Activated effector memory CD4-positive, alpha-beta T cell treated with anti-CD3 and anti-CD28 coated beads, Interleukin-2, amount 50 U/mL, for 16 hours (primary cell): ENCODE measurements around the gene FASLG.
A peak's percentile ranks its signal among the peaks of the same experiment; 100 is the strongest.
"Not testable (repeated sequence)": the region's sequence is repeated elsewhere in the genome, so short reads cannot be mapped to it uniquely, and the experiment has no call there.

Experiments used
- DNase-seq: peaks from one replicate; pipeline ENCODE4 v3.0.0-alpha.2; 2020

Gene FASLG, protein sequence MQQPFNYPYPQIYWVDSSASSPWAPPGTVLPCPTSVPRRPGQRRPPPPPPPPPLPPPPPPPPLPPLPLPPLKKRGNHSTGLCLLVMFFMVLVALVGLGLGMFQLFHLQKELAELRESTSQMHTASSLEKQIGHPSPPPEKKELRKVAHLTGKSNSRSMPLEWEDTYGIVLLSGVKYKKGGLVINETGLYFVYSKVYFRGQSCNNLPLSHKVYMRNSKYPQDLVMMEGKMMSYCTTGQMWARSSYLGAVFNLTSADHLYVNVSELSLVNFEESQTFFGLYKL

GRCh38 chr1:172658871-172659453 lies at the start of gene FASLG:
Gene FASLG (plus strand): TSS chr1:172659103. CDS start chr1:172659202, 99 bp downstream.
- DNase-seq, result peak; percentile 86

DNA sequence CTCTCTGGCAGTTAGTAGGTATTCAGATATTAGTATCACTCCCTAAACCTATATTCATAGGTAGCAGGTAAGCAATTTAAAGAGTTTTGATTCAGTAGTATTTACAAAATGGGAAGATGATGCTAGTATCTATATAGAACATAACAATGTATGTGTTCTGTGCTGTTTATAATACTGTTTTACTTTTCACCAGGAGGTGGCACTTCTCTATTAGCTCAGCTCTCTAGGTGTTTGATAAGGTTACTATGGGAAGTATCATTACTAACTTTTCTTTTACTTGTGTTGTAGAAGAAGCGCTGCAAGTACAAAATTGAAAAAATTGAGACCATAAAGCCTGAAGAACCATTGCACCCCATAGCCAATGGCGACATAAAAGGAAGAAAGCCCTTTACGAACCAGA lies 49.4 kb upstream of the FASLG start:
- no peak for DNase-seq

DNA sequence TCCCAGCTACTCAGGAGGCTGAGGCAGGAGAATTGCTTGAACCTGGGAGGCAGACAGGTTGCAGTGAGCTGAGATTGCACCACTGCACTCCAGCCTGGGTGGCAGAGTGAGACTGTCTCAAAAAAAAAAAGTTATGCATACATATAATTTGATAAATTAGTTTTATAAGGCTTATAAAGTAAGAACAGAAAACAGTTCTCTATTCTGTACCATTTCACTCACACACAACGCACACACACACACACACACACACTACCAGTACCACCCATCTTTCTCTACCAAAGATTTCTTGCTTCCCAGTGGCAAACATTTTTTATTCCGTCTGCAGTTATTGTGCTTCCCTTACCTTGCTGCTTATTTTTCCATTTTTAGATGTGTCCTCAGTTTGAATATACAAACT lies 46.4 kb upstream of the FASLG start:
- DNase-seq, result no peak

GRCh38 chr1:172613294-172613693 lies 45.6 kb upstream of the FASLG start:
- no peak for DNase-seq

GRCh38 chr1:172616195-172616594 lies 42.7 kb upstream of the FASLG start:
- no peak for DNase-seq

GRCh38 chr1:172616636-172617035 lies 42.3 kb upstream of the FASLG start:
- DNase-seq, result no peak

DNA sequence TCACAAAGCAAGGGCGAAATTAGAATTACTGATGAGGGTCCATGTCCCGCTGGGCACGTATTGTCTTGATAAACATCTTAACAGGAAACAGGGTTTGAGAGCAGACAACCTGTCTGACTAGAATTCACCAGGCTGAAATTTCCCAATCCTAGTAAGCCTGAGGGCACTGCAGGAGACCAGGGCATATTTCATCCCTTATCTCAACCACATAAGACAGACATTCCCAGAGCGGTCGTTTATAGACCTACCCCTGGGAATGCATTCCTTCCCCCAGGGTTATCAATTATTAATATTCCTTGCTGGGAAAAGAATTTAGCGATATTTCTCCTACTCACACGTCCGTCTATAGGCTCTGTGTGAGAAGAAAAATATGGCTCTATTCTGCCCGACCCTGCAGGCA lies 38.3 kb upstream of the FASLG start:
- DNase-seq, result not testable (repeated sequence)

DNA sequence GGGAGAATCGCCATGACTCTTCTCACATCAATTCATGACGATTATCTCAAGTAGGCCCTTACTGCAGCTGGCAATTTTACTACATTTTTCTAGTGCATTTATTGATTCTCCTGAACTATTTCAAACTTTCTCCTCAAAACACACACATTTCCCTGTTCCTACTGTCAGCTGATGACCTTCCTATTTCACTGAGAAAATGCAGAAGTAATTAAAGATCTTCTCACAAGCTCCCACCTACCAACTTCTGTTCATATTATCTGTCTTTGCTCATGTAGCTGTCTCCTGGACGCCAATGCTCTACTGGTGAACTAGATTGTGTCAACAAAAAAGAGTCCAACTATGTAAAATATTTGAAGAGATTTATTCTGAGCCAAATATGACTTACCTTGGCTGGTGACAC lies 36.4 kb upstream of the FASLG start:
- DNase-seq, result no peak

GRCh38 chr1:172623748-172624147 lies 35.2 kb upstream of the FASLG start:
- no peak for DNase-seq

DNA sequence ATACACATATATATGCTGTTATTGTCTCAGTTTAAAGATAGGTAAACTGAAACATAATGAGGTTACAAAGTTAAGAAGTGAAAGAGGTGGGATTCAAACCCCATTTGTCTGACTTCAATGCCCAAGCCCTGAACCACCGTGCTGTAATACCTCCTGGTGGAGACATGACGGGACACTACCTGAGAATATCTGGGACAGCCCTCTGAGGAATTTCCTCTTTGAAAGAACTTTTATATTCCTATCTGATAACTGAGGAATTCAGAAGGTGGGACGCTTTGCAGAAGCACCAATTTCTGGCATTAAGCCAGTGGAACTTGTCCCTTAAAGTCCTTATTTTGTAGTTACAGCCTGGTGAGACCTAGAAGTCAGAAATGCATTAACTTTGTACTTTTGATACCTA lies 32.1 kb upstream of the FASLG start:
- DNase-seq, result no peak

GRCh38 chr1:172627702-172628101 lies 31.2 kb upstream of the FASLG start:
- no peak for DNase-seq

- no peak for DNase-seq
These were observed 30.5 kb upstream of the FASLG start for GRCh38 chr1:172628401-172628800.

- DNase-seq, result no peak
These were observed 29.7 kb upstream of the FASLG start for GRCh38 chr1:172629170-172629569.

GRCh38 chr1:172629638-172630037 lies 29.3 kb upstream of the FASLG start:
- DNase-seq, result no peak

DNA sequence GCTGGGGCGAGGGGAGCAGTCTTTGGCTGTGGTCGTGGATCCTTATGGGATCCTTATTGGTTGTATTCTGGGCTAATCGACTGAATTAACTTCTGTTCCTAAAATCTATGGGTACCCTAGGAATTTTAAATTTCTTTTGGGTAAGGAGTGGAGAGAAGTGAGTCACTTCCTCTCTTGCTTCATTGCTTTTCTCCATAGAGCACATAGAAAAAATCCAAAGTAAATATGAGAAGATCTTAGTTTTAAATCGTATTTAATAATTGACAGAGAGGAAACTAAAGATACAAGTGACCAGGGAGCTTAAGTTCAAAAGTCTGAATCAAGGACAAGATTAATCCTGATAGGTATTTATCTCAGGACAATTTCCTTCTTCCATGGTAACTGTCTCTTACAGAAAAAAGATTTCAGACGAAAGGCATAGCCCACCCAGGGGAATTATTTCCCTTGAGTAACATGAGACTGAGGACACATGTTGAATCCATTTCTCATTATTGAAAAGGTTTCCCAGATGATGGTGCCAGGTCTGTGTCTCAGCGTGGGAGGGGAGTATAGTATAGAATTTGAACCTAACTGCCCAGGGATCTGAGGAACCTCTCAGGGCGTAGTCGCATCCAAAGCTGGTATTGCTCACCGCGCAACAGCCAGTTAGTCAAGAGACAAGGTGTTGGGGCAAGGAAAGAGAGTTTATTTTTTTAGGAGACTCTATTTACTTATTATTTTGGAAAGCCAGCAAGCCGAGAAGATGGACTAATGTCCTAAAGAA lies 28.7 kb upstream of the FASLG start:
- DNase-seq, result no peak

- DNase-seq, result no peak
These were observed 28.0 kb upstream of the FASLG start for GRCh38 chr1:172630868-172631267.

DNA sequence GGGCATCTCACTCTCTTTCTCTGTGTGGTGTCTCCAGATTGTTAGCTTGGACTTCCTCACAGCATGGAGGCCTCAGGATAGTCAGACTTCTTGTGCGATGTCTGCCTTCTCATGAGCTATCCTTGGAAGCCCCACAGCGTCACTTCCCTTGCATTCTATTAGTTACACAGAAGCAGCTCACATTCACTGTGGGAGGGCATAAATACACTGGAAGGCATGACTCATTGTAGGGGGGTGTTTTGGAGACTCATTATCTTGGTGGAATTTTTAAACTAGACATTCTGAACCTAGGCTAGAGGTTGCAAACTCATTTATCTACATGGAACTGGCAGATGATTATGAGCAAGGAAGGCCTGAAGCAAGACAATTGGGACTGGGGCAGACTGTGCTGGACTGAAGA lies 21.4 kb upstream of the FASLG start:
- DNase-seq, result peak; percentile 70

GRCh38 chr1:172638249-172638648 lies 20.7 kb upstream of the FASLG start:
- no peak for DNase-seq

- DNase-seq, result peak; percentile 91
These were observed 19.7 kb upstream of the FASLG start for GRCh38 chr1:172638885-172639831.

GRCh38 chr1:172640111-172640510 lies 18.8 kb upstream of the FASLG start:
- no peak for DNase-seq

GRCh38 chr1:172641492-172641891 lies 17.4 kb upstream of the FASLG start:
- DNase-seq, result no peak

DNA sequence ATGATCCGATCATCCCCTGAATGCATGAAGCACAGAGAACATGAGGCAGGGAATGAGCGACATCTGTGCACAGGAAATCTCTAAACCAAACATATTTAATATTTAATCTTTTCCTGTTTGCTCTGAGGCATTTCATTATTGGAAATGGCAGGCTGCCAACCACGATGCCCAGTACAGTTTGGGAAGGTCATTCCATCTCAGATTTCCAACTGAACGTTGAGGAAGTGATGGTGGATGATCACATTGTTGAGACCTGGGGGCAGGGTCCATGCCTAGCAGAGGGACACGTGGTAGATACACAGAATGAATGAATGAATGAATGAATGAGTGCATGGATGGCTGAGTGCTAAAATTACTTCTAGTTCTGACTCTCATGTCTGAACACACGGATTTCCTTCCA lies 15.9 kb upstream of the FASLG start:
- no peak for DNase-seq

DNA sequence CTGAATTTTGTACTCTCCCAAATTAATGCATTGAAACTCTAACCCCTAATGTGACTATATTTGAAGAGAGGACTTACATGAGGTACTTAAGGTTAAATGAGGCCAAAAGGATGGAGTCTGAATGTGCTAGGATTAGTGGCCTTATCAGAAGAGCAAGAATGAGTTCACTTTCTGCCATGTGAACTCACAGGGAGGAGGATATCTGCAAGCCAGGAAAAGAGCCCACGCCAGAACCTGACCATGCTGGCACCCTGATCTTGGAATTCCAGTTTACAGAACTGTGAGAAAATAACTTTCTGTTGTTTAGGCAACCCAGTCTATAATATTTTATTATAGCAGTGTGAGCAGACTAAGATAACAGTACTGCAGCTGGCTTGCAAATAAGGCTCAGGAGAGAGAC lies 12.2 kb upstream of the FASLG start:
- DNase-seq, result no peak
